ENCODE measurements around the gene LBHD2. TPM values are rescaled to one million over a fixed set of nuclear protein-coding genes. Genes with fewer than 3 reads are reported as not detected.

LBHD2 gene
- total RNA-seq, 1 donor from 2014 or later: not detected

- Mint-ChIP-seq H3K9me3 (no peaks in the 10 kb centered on the region), H3K27ac (no peak overlapping the region), H3K4me1 (ENCODE audit: low read depth) (no peaks in the 10 kb centered on the region), H3K27me3 (ENCODE audit: insufficient read depth) (no peaks in the 10 kb centered on the region), H3K4me3 (no peak overlapping the region), H3K36me3 (ENCODE audit: low read depth) (no peaks in the 10 kb centered on the region)
- DNase-seq (ENCODE audit: low spot score): no peak
- intact Hi-C loops (cut with micrococcal nuclease): no loop called here
These were observed 5.7 kb downstream of the LBHD2 start for GRCh38 chr14:103089386-103090335.

GRCh38 chr14:103090481-103091020 lies 6.5 kb downstream of the LBHD2 start:
- Mint-ChIP-seq H3K27ac (no peak overlapping the region), H3K27me3 (ENCODE audit: insufficient read depth) (no peaks in the 10 kb centered on the region), H3K4me1 (ENCODE audit: low read depth) (no peaks in the 10 kb centered on the region), H3K4me3 (no peak overlapping the region), H3K9me3 (no peaks in the 10 kb centered on the region), H3K36me3 (ENCODE audit: low read depth) (no peaks in the 10 kb centered on the region)
- intact Hi-C loops (cut with micrococcal nuclease): loop anchor here (1.0 kb wide), 2 partner anchors 15 to 396 kb away; no protein-coding TSS in a partner anchor
- DNase-seq (ENCODE audit: low spot score): no peak

- Mint-ChIP-seq H3K27ac (no peak overlapping the region), H3K9me3 (no peaks in the 10 kb centered on the region), H3K27me3 (ENCODE audit: insufficient read depth) (no peaks in the 10 kb centered on the region), H3K4me3 (peak overlapping the region; percentile 19), H3K4me1 (ENCODE audit: low read depth) (no peaks in the 10 kb centered on the region), H3K36me3 (ENCODE audit: low read depth) (no peaks in the 10 kb centered on the region)
- DNase-seq (ENCODE audit: low spot score): peak; percentile 64
- intact Hi-C loops (cut with micrococcal nuclease): loop anchor here (1.0 kb wide), 2 partner anchors 16 to 397 kb away; no protein-coding TSS in a partner anchor
These were observed 7.3 kb downstream of the LBHD2 start for GRCh38 chr14:103091041-103091882.

GRCh38 chr14:103091883-103092222 lies 7.8 kb downstream of the LBHD2 start:
- intact Hi-C loops (cut with micrococcal nuclease): loop anchor here (1.0 kb wide), 2 partner anchors 17 to 398 kb away; no protein-coding TSS in a partner anchor
- Mint-ChIP-seq H3K27me3 (ENCODE audit: insufficient read depth) (no peaks in the 10 kb centered on the region), H3K4me1 (ENCODE audit: low read depth) (no peaks in the 10 kb centered on the region), H3K27ac (no peak overlapping the region), H3K36me3 (ENCODE audit: low read depth) (no peaks in the 10 kb centered on the region), H3K9me3 (no peaks in the 10 kb centered on the region), H3K4me3 (no peak overlapping the region)
- DNase-seq (ENCODE audit: low spot score): no peak

GRCh38 chr14:103093856-103094405 lies 9.9 kb downstream of the LBHD2 start:
- H3K9me3 Mint-ChIP-seq: no peaks in the 10 kb centered on the region
- intact Hi-C loops (cut with micrococcal nuclease): no loop called here
- no peaks in the 10 kb centered on the region for H3K4me1 Mint-ChIP-seq (ENCODE audit: low read depth)
- no peak for DNase-seq (ENCODE audit: low spot score)
- H3K27me3 Mint-ChIP-seq (ENCODE audit: insufficient read depth): no peaks in the 10 kb centered on the region
- no peaks in the 10 kb centered on the region for H3K36me3 Mint-ChIP-seq (ENCODE audit: low read depth)
- no peak overlapping the region for H3K4me3 Mint-ChIP-seq
- H3K27ac Mint-ChIP-seq: no peak overlapping the region

GRCh38 chr14:103094406-103095209 lies 10.6 kb downstream of the LBHD2 start, which contains the start of gene EXOC3L4:
TSS of gene EXOC3L4 (plus strand) at chr14:103094725. CDS start at chr14:103100220, 5,495 bp downstream.
- intact Hi-C loops (cut with micrococcal nuclease): no loop called here
- no peaks in the 10 kb centered on the region for H3K27me3 Mint-ChIP-seq (ENCODE audit: insufficient read depth)
- DNase-seq (ENCODE audit: low spot score): no peak
- no peaks in the 10 kb centered on the region for H3K4me1 Mint-ChIP-seq (ENCODE audit: low read depth)
- H3K36me3 Mint-ChIP-seq (ENCODE audit: low read depth): no peaks in the 10 kb centered on the region
- H3K4me3 Mint-ChIP-seq: no peak within 1 kb of the TSS
- no peaks in the 10 kb centered on the region for H3K9me3 Mint-ChIP-seq
- H3K27ac Mint-ChIP-seq: no peak within 1 kb of the TSS

GRCh38 chr14:103095210-103095778 lies 11.3 kb downstream of the LBHD2 start:
- H3K4me3 Mint-ChIP-seq: no peak overlapping the region
- no peaks in the 10 kb centered on the region for H3K9me3 Mint-ChIP-seq
- H3K36me3 Mint-ChIP-seq (ENCODE audit: low read depth): no peaks in the 10 kb centered on the region
- no peaks in the 10 kb centered on the region for H3K4me1 Mint-ChIP-seq (ENCODE audit: low read depth)
- intact Hi-C loops (cut with micrococcal nuclease): no loop called here
- no peak for DNase-seq (ENCODE audit: low spot score)
- H3K27me3 Mint-ChIP-seq (ENCODE audit: insufficient read depth): no peaks in the 10 kb centered on the region
- no peak overlapping the region for H3K27ac Mint-ChIP-seq

- H3K9me3 Mint-ChIP-seq: no peaks in the 10 kb centered on the region
- no peak overlapping the region for H3K4me3 Mint-ChIP-seq
- no peaks in the 10 kb centered on the region for H3K36me3 Mint-ChIP-seq (ENCODE audit: low read depth)
- H3K4me1 Mint-ChIP-seq (ENCODE audit: low read depth): no peaks in the 10 kb centered on the region
- DNase-seq (ENCODE audit: low spot score): no peak
- intact Hi-C loops (cut with micrococcal nuclease): no loop called here
- H3K27me3 Mint-ChIP-seq (ENCODE audit: insufficient read depth): peaks cover 7% of the 10 kb centered on the region
- H3K27ac Mint-ChIP-seq: no peak overlapping the region
These were observed 12.4 kb downstream of the LBHD2 start for GRCh38 chr14:103096387-103096786.

GRCh38 chr14:103097244-103097993 lies 13.4 kb downstream of the LBHD2 start:
- Mint-ChIP-seq H3K27ac (no peak overlapping the region), H3K4me1 (ENCODE audit: low read depth) (no peaks in the 10 kb centered on the region), H3K36me3 (ENCODE audit: low read depth) (no peaks in the 10 kb centered on the region), H3K4me3 (no peak overlapping the region), H3K9me3 (no peaks in the 10 kb centered on the region), H3K27me3 (ENCODE audit: insufficient read depth) (peaks cover 15% of the 10 kb centered on the region)
- intact Hi-C loops (cut with micrococcal nuclease): no loop called here
- DNase-seq (ENCODE audit: low spot score): no peak

- peaks cover 21% of the 10 kb centered on the region for H3K27me3 Mint-ChIP-seq (ENCODE audit: insufficient read depth)
- H3K36me3 Mint-ChIP-seq (ENCODE audit: low read depth): no peaks in the 10 kb centered on the region
- no peaks in the 10 kb centered on the region for H3K9me3 Mint-ChIP-seq
- no peak overlapping the region for H3K4me3 Mint-ChIP-seq
- DNase-seq (ENCODE audit: low spot score): no peak
- no peak overlapping the region for H3K27ac Mint-ChIP-seq
- H3K4me1 Mint-ChIP-seq (ENCODE audit: low read depth): no peaks in the 10 kb centered on the region
- intact Hi-C loops (cut with micrococcal nuclease): no loop called here
These were observed 14.3 kb downstream of the LBHD2 start for GRCh38 chr14:103097994-103098957.

All from activated T-helper 1 cell treated with anti-CD3 and anti-CD28 coated beads, Interleukin-12 subunit alpha, Interleukin-12 subunit beta, Interleukin-2, Interleukin-4 antibody, amounts not matched to agents 30 ng/mL and 10 ng/mL and 1 ng/mL, durations not matched to agents 14 hours and 24 hours and 36 hours (primary cell).